GM20431 (cell line): Measurements from ENCODE around the gene P2RY11.

Source experiments
- in situ Hi-C: fragments of 300-500 bp; cut with MseI, MboI; formaldehyde crosslinking; loops from one replicate; pipeline ENCODE4 v1.15.0; 2020; ENCODE audit warnings: low sequenced_read_pairs; ENCODE audit not compliant: unreplicated experiment

The P2RY11 gene

GRCh38 chr19:10111405-10111811, at the start of gene P2RY11:
Gene P2RY11 (plus strand): TSS chr19:10111693. CDS start chr19:10111722, 29 bp downstream.
- in situ Hi-C loops: no loop called here

- in situ Hi-C loops: no loop called here
Observed at GRCh38 chr19:10061717-10062310, 49.7 kb upstream of the P2RY11 start.

GRCh38 chr19:10068205-10068604, 43.3 kb upstream of the P2RY11 start:
- in situ Hi-C loops: no loop called here

- in situ Hi-C loops: no loop called here
Observed at GRCh38 chr19:10069046-10069445, 42.4 kb upstream of the P2RY11 start.

- in situ Hi-C loops: no loop called here
Observed at GRCh38 chr19:10070730-10071446, 40.6 kb upstream of the P2RY11 start.

GRCh38 chr19:10074153-10074552, 37.3 kb upstream of the P2RY11 start:
- in situ Hi-C loops: no loop called here

GRCh38 chr19:10076535-10076934, 35.0 kb upstream of the P2RY11 start:
- in situ Hi-C loops: no loop called here

GRCh38 chr19:10078329-10078728, 33.2 kb upstream of the P2RY11 start:
- in situ Hi-C loops: no loop called here

- in situ Hi-C loops: no loop called here
Observed at GRCh38 chr19:10079031-10079453, 32.5 kb upstream of the P2RY11 start.

- in situ Hi-C loops: no loop called here
Observed at GRCh38 chr19:10083911-10084310, 27.6 kb upstream of the P2RY11 start.

- in situ Hi-C loops: no loop called here
Observed at GRCh38 chr19:10084803-10085202, 26.7 kb upstream of the P2RY11 start.

- in situ Hi-C loops: no loop called here
Observed at GRCh38 chr19:10085641-10086590, 25.6 kb upstream of the P2RY11 start, which contains the start of gene SHFL. Gene SHFL (plus strand): TSS chr19:10086317. CDS start chr19:10086428, 111 bp downstream.

GRCh38 chr19:10086591-10087192, 24.8 kb upstream of the P2RY11 start:
- in situ Hi-C loops: no loop called here

- in situ Hi-C loops: no loop called here
Observed at GRCh38 chr19:10087296-10088061, 24.0 kb upstream of the P2RY11 start.

- in situ Hi-C loops: no loop called here
Observed at GRCh38 chr19:10088949-10089554, 22.4 kb upstream of the P2RY11 start.

- in situ Hi-C loops: no loop called here
Observed at GRCh38 chr19:10089801-10090375, 21.6 kb upstream of the P2RY11 start.

- in situ Hi-C loops: no loop called here
Observed at GRCh38 chr19:10091370-10091687, 20.2 kb upstream of the P2RY11 start.

- in situ Hi-C loops: no loop called here
Observed at GRCh38 chr19:10091895-10092641, 19.4 kb upstream of the P2RY11 start.
